OCI-LY1 (cell line): Measurements from ENCODE around the gene DOCK4.

Experiments used
- H2AFZ ChIP-seq: fragments of 200-600 bp; sonication (generic), shearing (Covaris generic); 2 replicates; pipeline ENCODE4 v1.6.0; 2014; ENCODE audit warnings: antibody characterized with exemption, mild to moderate bottlenecking, low read length
- H3F3A ChIP-seq: fragments of 200-600 bp; sonication (generic), shearing (Covaris generic); 2 replicates; pipeline ENCODE4 v1.6.0; 2014; ENCODE audit warnings: mild to moderate bottlenecking, antibody characterized with exemption, low read length, moderate library complexity; ENCODE audit not compliant: insufficient read depth
- H3K27ac ChIP-seq: fragments of 200-600 bp; sonication (generic); 2 replicates; pipeline ENCODE4 v1.5.1; 2014; ENCODE audit warnings: low read length, mixed run types, mild to moderate bottlenecking, low read depth; ENCODE audit not compliant: poor library complexity, severe bottlenecking
- H3K27me3 ChIP-seq: fragments of 200-600 bp; sonication (generic); 2 replicates; pipeline ENCODE4 v1.6.0; 2014; ENCODE audit warnings: antibody characterized with exemption, mild to moderate bottlenecking, low read length, moderate library complexity; ENCODE audit not compliant: insufficient read depth
- H3K36me3 ChIP-seq: fragments of 200-600 bp; sonication (generic); 2 replicates; pipeline ENCODE4 v1.6.1; 2014; ENCODE audit warnings: mild to moderate bottlenecking, antibody characterized with exemption, low read length, moderate library complexity, mixed read lengths; ENCODE audit not compliant: insufficient read depth
- H3K4me1 ChIP-seq: fragments of 200-600 bp; sonication (generic); 2 replicates; pipeline ENCODE4 v1.5.1; 2014; ENCODE audit warnings: mild to moderate bottlenecking, low read length, moderate library complexity; ENCODE audit not compliant: insufficient read depth, severe bottlenecking
- H3K4me2 ChIP-seq: fragments of 200-600 bp; sonication (generic), shearing (Covaris generic); 2 replicates; pipeline ENCODE4 v1.6.1; 2014; ENCODE audit warnings: low read length
- H3K4me3 ChIP-seq: fragments of 200-600 bp; sonication (generic); 2 replicates; pipeline ENCODE4 v1.5.1; 2014; ENCODE audit warnings: low read length, low read depth, mild to moderate bottlenecking, mixed read lengths; ENCODE audit not compliant: poor library complexity, severe bottlenecking
- H3K79me2 ChIP-seq: fragments of 200-600 bp; shearing (Covaris generic); 2 replicates; pipeline ENCODE4 v1.6.1; 2016; ENCODE audit warnings: mixed run types, low read length, mixed read lengths; ENCODE audit not compliant: insufficient read depth
- H3K9ac ChIP-seq: fragments of 200-600 bp; sonication (generic), shearing (Covaris generic); 2 replicates; pipeline ENCODE4 v1.6.1; 2014; ENCODE audit warnings: mild to moderate bottlenecking, low read length, mixed read lengths
- H3K9me2 ChIP-seq: fragments of 200-600 bp; sonication (generic), shearing (Covaris generic); 2 replicates; pipeline ENCODE4 v1.6.1; 2014; ENCODE audit warnings: low read depth, mild to moderate bottlenecking, low read length, mixed read lengths
- H3K9me3 ChIP-seq: fragments of 200-600 bp; shearing (Covaris generic); 2 replicates; pipeline ENCODE4 v1.6.1; 2014; ENCODE audit warnings: low read length, mixed read lengths
- H4K20me1 ChIP-seq: fragments of 200-600 bp; sonication (generic), shearing (Covaris generic); 2 replicates; pipeline ENCODE4 v1.6.0; 2016; ENCODE audit warnings: mild to moderate bottlenecking, low read length; ENCODE audit not compliant: insufficient read depth
- EZH2 ChIP-seq: fragments of 200-600 bp; sonication (generic), shearing (Covaris generic); IDR thresholded peaks from 2 replicates; pipeline ENCODE4 v1.8.0; 2017; ENCODE audit warnings: borderline replicate concordance, mixed run types, mild to moderate bottlenecking, antibody characterized with exemption, low read length, moderate library complexity, mixed read lengths
- TF ChIP-seq, protein P1 (sequence below): fragments of 200-600 bp; sonication (generic), shearing (Covaris generic); IDR thresholded peaks from 2 replicates; pipeline ENCODE4 v1.5.1; 2017; ENCODE audit warnings: mild to moderate bottlenecking, antibody characterized with exemption, low read length, moderate library complexity, mixed read lengths

Gene DOCK4

DNA sequence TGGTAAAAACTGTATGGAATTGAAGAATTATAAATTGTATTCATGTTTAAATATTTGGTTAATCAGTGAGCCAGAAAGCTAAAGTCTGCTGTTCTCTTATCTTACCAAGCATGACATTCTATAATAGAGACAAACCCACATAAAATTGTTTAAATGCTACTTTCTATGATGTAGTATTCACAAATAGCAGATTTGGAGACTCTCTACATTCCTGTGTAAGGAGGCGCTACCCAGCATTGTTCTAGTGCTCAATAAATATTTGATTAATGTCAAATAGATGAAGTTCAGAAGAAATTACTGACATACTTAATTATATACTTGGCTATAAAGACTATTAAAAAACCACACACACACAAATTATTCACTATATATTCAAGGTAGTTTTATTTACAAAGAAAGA lies 49.8 kb downstream of the DOCK4 start:
- Histone ChIP-seq H3K27ac (no peak overlapping the region), H3K36me3 (no peaks in the 10 kb centered on the region), H3K79me2 (no peaks in the 10 kb centered on the region), H3K27me3 (no peaks in the 10 kb centered on the region), H3K4me2 (no peak overlapping the region), H4K20me1 (no peaks in the 10 kb centered on the region), H2AFZ (no peak overlapping the region), H3K9me2 (no peaks in the 10 kb centered on the region), H3K4me3 (no peak overlapping the region), H3K9ac (no peak overlapping the region), H3K4me1 (peaks cover 4% of the 10 kb centered on the region), H3F3A (no peaks in the 10 kb centered on the region), H3K9me3 (no peaks in the 10 kb centered on the region)
- TF ChIP-seq EZH2 = no peak
- TF ChIP-seq, protein P1, sequence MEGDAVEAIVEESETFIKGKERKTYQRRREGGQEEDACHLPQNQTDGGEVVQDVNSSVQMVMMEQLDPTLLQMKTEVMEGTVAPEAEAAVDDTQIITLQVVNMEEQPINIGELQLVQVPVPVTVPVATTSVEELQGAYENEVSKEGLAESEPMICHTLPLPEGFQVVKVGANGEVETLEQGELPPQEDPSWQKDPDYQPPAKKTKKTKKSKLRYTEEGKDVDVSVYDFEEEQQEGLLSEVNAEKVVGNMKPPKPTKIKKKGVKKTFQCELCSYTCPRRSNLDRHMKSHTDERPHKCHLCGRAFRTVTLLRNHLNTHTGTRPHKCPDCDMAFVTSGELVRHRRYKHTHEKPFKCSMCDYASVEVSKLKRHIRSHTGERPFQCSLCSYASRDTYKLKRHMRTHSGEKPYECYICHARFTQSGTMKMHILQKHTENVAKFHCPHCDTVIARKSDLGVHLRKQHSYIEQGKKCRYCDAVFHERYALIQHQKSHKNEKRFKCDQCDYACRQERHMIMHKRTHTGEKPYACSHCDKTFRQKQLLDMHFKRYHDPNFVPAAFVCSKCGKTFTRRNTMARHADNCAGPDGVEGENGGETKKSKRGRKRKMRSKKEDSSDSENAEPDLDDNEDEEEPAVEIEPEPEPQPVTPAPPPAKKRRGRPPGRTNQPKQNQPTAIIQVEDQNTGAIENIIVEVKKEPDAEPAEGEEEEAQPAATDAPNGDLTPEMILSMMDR = no peak

DNA sequence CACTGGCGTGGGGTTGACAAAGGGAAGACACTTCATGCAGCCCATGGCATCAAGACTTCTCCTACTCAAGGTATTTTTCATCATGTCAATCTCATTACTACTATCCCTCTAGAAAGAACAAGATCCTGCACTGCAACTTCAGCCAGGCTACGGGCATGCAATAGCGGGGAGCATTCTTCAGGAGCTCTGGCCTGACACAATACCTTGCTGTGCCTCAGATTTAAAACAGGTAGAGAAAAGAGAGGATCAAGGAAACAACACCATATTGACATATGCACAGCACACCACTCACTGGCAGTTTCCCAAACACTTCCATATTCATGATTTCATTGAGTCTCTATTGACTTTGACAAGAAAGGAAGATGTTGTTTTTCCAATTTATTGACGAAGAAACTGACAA lies 51.5 kb downstream of the DOCK4 start:
- TF ChIP-seq, protein P1 = no peak
- TF ChIP-seq EZH2 = no peak
- Histone ChIP-seq H4K20me1 (no peaks in the 10 kb centered on the region), H3K4me2 (no peak overlapping the region), H3K27me3 (no peaks in the 10 kb centered on the region), H3K9ac (no peak overlapping the region), H2AFZ (no peak overlapping the region), H3K36me3 (no peaks in the 10 kb centered on the region), H3K9me3 (no peaks in the 10 kb centered on the region), H3K79me2 (no peaks in the 10 kb centered on the region), H3K27ac (no peak overlapping the region), H3K9me2 (no peaks in the 10 kb centered on the region), H3F3A (no peaks in the 10 kb centered on the region), H3K4me1 (peaks cover 4% of the 10 kb centered on the region), H3K4me3 (no peak overlapping the region)

DNA sequence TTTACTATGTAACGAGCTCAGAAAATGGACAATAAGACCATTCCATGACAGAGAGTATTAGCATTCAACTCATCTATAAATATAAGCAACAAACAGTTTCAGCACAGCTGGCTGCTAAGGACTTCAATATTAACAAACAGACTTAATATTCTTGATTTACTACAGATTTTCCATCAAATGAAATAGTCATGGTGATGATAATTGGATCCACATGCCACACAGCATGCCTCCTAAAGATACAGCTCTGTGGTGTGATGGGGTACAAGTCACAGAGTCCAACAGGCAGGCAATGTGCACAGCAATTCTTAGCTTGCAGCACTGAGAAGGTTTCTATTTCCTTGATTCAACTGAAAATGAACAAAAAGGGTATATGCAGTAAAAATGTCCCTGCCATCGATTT lies 54.0 kb downstream of the DOCK4 start:
- Histone ChIP-seq H3K9ac (no peak overlapping the region), H3F3A (no peaks in the 10 kb centered on the region), H4K20me1 (no peaks in the 10 kb centered on the region), H3K9me3 (no peaks in the 10 kb centered on the region), H3K79me2 (no peaks in the 10 kb centered on the region), H3K27ac (no peak overlapping the region), H3K36me3 (no peaks in the 10 kb centered on the region), H2AFZ (no peak overlapping the region), H3K9me2 (no peaks in the 10 kb centered on the region), H3K4me1 (no peaks in the 10 kb centered on the region), H3K4me2 (no peak overlapping the region), H3K4me3 (no peak overlapping the region), H3K27me3 (no peaks in the 10 kb centered on the region)
- TF ChIP-seq, protein P1 = no peak
- no peak for TF ChIP-seq EZH2
